AG08396 (cell line): ENCODE results near the gene PROSER3.

Experiments used
- DNase-seq: peaks from one replicate; pipeline ENCODE4 v3.0.0; 2012; ENCODE audit warnings: low spot score, mixed read lengths

Gene PROSER3

DNA sequence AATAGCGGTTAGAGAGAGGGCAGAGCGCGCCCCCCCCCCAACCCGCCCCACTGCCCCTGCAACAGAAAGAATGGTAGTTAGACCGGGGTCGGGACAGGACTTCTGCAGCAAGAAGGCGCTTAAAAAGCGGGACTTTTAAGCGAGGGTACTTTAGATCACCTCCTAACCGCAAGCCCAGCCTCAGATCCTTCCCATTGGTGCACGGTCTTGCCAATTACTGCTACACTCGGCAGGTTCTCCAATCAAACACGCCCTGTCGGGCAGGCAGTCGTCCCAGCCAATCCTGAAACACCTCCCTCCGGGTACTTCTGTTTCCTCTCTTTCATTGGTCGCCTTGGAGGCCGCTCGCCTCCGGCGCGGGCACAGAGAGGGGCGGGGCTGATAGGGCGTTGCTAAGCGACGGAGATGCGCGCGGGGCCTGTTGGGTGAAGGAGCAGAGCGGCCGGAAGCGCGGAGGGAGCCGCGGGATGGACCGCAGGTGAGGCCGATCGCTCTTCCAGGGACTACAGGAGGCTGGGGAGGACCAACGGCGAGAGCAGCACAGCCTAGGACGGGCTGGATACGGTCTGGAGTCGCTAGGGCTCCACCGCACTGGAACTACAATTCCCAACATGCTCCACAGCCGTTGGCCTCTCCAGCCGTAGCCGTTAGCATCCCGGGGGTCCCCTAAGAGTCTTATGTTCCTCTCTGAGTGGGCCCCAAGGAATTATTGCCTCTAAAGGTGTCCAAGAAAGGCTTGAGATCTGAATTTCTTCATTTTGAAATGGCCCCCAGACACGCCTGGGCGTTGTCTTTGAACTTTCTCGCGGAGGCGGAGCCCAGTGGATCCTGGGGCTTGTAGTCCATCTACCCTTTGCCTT lies at the start of gene PROSER3:
Gene PROSER3, plus strand, starts transcription at position 428 of the 860 bp plus-strand sequence. Its CDS starts 40 bp downstream, at position 468.
- DNase-seq, result peak; percentile 99

GRCh38 chr19:35708391-35708790 lies 49.6 kb upstream of the PROSER3 start:
- no peak for DNase-seq

DNA sequence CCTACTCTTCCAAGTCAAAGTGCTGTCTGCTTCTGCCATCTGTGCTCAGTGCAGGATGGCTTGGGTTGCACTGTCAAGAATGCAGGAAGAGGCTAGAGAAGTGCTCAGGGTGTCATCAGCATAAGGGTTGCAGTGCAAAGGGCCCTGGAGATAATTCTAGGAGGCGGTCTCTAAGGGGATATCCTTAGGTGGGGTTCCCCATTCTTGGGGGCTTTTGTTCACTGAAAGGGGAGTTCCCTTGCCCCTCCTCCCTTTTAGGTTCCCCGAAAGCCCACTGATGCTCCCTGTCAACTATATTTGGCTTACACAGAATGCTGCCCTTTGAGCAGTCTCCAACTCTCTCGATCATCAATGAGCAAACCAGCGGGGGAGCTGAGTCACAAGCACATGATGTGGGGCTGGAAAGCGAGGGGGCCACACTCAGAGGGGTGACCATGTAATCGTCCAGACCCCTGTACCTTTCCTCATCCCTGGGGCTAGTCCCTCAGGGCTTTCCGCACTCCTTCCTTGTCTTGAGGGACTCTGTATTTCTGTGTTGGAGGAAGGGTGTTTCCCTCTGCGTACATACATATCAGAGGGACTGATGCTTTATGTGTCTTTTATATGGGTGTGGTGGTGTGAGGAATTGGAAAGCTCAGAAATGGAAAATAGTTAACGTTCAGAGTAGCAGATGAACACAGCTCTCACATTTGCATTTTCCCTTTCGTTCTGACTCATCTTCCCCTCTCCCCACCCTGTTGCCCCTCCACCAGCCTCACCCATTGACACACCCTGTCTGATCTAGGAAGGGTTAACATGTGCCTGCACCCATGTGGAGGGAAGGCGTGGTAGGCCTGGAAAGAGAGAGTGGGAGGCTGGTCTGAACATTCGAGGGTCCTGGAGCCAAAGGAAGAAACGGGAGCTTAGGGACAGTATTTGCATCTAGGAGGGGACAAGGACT lies 46.9 kb upstream of the PROSER3 start:
- no peak for DNase-seq

DNA sequence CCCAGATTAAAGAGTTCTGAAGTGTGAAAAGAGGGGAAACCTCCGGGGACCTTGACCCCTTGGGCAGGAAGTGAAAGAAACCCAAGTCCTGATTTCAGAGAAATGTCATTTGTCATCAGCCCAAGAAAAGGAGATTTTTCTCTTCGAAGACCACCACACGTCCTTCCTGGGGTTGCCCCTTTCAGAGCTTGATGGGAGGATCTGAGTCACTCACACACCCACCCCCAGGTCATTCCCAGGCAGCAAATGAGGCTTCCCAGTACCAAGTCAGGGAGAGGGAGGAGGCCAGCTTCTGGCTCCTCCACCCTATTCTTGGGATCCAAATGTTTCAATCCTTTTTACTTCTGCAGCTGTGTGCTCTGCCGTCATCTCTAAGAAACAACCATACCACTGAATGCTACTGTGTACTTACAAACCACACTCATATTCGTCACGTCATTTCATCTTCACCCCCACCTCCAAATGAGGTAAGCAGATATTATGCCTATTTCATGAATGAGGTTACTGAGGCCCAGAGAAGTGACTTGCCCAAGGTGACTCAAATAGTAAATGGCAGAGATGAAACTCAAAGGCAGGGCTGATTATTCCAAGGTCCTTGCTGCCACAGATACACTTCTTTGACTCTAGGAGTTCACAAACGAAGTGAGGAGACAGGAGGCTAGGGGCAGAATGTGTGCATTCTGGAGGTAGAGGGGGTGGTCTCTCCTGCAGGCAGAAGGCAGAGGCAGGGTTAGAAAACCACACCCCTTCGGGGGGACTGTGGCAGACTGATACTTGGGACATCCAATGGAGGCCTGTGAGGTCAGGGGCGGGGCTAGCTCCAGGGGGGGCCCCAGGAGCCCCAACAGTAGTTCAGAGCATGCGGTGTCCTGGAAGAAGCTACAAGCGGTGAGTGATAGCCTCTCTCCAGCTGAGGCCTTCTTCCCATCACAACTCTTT lies 45.1 kb upstream of the PROSER3 start:
- no peak for DNase-seq

DNA sequence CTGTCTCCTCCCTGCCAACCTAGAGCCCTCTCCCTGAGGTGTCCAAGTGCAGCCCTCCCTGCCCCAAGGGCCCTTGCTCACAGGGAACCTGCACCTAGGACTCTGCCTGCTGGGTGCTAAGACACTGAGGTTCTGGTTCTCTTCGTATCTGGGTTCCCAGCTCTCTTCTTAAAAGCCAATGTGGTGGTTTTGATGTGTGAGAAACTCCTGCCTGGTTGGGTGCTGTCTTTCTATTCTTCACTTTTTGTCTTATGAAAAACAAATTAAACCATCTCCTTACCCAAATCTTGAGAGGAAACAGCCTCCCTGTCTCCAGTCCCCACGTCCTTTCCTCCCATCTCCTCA lies 44.5 kb upstream of the PROSER3 start:
- DNase-seq, result no peak

- no peak for DNase-seq
These were observed 44.0 kb upstream of the PROSER3 start for GRCh38 chr19:35713904-35714495.

DNA sequence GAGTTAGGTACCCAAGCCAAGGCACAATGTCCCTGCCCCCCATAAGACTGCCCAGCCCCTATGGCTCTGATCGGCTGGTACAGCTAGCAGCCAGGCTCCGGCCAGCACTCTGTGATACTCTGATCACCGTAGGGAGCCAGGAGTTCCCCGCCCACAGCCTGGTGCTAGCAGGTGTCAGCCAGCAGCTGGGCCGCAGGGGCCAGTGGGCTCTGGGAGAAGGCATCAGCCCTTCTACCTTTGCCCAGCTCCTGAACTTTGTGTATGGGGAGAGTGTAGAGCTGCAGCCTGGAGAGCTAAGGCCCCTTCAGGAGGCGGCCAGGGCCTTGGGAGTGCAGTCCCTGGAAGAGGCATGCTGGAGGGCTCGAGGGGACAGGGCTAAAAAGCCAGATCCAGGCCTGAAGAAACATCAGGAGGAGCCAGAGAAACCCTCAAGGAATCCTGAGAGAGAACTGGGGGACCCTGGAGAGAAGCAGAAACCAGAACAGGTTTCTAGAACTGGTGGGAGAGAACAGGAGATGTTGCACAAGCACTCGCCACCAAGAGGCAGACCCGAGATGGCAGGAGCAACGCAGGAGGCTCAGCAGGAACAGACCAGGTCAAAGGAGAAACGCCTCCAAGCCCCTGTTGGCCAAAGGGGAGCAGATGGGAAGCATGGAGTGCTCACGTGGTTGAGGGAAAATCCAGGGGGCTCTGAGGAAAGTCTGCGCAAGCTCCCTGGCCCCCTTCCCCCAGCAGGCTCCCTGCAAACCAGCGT lies 43.2 kb upstream of the PROSER3 start:
- DNase-seq, result no peak

DNA sequence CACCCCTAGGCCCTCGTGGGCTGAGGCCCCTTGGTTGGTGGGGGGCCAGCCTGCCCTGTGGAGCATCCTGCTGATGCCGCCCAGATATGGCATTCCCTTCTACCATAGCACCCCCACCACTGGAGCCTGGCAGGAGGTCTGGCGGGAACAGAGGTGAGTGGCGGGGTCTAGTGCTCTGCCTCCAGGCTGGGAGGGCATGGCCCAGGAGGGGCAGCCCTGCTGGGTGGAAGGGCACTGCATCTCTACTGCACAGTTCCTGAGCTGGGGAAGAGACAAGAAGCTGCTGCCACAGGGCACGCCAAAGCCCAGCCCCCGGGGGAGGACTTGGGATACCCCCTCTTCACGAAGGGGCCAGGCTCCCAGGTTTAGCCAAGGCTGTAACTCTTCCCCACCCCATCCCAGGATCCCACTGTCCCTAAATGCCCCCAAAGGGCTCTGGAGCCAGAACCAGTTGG lies 42.6 kb upstream of the PROSER3 start:
- no peak for DNase-seq

DNA sequence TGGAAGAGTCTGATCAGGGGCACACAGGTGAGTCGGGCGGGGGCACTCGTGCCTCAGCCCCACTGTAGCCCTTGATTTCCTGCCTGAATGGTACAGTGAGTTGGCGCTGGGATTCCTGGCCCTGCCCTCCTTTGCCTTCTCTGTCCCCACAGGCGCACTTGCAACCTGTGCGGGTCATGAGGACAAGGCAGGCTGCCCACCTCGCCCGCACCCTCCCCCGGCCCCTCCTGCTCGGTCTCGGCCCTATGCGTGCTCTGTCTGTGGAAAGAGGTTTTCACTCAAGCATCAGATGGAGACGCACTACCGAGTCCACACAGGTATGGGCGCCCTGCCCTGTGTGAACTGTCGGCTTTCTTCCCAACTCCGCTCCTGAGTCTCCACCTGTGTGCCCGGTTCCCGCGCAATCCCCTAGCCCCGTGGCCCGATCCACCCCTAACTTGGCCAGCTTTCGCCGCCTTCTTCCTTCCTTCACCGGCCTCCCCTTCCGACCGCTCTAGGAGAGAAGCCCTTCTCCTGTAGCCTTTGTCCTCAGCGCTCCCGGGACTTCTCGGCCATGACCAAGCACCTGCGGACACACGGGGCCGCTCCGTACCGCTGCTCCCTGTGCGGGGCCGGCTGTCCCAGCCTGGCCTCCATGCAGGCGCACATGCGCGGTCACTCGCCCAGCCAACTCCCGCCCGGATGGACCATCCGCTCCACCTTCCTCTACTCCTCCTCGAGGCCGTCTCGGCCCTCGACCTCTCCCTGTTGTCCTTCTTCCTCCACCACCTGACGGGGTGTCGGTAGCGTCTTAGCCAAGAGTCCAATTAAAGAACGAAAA lies 41.8 kb upstream of the PROSER3 start:
- DNase-seq, result peak; percentile 76

GRCh38 chr19:35716801-35717664 lies 40.9 kb upstream of the PROSER3 start:
- DNase-seq, result peak; percentile 95

DNA sequence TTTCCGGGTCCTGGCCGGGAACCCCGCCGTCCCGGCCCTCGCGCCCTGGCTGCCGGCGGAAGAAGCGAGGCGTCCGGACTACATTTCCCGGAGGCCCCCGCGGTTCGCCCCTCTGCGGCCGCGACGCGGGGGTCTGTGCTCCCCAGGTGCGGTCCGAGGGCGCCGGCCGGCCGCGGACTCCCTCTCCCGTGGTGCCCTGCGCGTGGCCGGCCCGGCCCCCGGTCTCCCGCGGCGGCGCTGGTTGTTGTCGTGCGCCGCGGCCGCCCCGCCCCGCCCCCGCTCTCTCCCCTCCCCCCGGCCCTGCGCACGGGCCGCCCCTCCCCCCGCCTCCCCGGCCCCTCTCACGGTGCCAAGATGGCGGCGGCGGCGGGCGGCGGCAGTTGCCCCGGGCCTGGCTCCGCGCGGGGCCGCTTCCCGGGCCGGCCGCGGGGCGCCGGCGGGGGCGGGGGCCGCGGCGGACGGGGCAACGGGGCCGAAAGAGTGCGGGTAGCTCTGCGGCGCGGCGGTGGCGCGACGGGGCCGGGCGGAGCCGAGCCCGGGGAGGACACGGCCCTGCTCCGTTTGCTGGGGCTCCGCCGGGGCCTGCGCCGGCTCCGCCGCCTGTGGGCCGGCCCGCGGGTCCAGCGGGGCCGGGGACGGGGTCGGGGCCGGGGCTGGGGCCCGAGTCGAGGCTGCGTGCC lies 40.2 kb upstream of the PROSER3 start, which contains the start of gene KMT2B:
Gene KMT2B, plus strand, starts transcription at position 339 of the 680 bp plus-strand sequence. Its CDS starts 16 bp downstream, at position 355.
- peak; percentile 99 for DNase-seq

- DNase-seq, result peak; percentile 56
These were observed 39.5 kb upstream of the PROSER3 start for GRCh38 chr19:35718345-35719041.

GRCh38 chr19:35719402-35720162 lies 38.4 kb upstream of the PROSER3 start:
- no peak for DNase-seq

DNA sequence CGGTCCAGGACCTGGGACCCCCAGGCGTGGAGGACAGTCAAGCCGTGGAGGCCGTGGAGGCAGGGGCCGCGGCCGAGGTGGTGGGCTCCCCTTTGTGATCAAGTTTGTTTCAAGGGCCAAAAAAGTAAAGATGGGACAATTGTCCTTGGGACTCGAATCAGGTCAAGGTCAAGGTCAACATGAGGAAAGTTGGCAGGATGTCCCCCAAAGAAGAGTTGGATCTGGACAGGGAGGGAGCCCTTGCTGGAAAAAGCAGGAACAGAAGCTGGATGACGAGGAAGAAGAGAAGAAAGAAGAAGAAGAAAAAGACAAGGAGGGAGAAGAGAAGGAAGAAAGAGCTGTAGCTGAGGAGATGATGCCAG lies 37.8 kb upstream of the PROSER3 start:
- no peak for DNase-seq

- DNase-seq, result no peak
These were observed 37.3 kb upstream of the PROSER3 start for GRCh38 chr19:35720648-35721047.

- DNase-seq, result no peak
These were observed 36.6 kb upstream of the PROSER3 start for GRCh38 chr19:35721374-35721773.

GRCh38 chr19:35722461-35722860 lies 35.5 kb upstream of the PROSER3 start:
- no peak for DNase-seq
